HG02840 (cell line): ENCODE measurements around the gene ULK4.
"Not testable (repeated sequence)": the region's sequence is repeated elsewhere in the genome, so short reads cannot be mapped to it uniquely, and the experiment has no call there.

ENCODE experiments used
- ATAC-seq: cut with Tn5 transposase; IDR thresholded peaks from one replicate; pipeline ENCODE4 v1.9.1; 2021; ENCODE audit warnings: mild to moderate bottlenecking, moderate library complexity, moderate number of reproducible peaks; ENCODE audit not compliant: unreplicated experiment, low FRiP score

Gene ULK4

DNA sequence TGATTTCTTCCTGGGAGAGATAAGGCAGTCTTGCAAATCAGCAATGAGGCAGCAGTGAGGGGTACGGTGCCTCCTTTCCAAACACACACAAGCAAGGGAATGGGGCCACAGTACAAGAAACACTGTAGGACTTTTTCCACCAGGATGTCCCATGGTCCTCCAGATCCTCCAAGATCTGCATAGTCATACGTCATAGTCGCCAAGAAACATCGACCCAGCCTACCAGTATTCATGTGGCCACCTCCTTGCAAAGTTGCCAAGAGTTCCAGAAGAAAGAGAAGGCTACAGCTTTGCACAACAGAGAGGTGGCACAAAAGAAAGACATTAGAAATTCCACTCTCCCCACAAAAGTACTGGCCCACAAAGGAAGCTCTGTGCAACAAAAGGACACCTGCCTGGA lies 504.7 kb downstream of the ULK4 start:
- no peak for ATAC-seq

DNA sequence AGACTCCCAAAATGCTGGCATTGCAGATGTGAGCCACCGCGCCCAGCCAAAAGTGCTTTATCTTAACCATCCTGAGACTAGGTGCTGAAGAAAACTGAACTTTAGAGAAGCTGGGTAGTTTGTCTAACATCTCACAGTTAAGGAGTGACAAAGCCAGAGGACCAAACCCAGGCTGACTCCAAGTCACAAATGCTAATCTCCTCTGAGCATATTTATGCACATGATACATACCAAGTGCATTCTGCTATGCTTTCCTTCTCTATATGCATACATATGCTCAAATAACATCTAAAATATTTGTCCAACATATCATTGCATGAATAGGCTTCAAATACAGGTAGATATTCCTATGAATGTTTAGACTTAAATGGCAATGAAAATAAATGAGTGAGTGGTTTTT lies 505.7 kb downstream of the ULK4 start:
- ATAC-seq, result no peak

DNA sequence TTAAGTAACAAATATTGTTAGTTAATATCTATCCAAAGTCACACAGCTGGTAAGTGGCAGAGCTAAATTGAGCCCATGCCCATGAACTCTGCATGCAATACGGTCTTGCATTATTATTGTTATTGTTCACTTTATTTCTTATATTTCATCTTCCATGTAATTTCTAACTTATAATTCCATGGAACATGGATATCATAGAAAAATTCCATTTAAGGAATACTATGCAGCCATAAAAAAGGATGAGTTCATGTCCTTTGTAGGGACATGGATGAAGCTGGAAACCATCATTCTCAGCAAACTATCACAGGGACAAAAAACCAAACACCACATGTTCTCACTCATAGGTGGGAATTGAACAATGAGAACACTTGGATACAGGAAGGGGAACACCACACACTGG lies 508.3 kb downstream of the ULK4 start:
- not testable (repeated sequence) for ATAC-seq

DNA sequence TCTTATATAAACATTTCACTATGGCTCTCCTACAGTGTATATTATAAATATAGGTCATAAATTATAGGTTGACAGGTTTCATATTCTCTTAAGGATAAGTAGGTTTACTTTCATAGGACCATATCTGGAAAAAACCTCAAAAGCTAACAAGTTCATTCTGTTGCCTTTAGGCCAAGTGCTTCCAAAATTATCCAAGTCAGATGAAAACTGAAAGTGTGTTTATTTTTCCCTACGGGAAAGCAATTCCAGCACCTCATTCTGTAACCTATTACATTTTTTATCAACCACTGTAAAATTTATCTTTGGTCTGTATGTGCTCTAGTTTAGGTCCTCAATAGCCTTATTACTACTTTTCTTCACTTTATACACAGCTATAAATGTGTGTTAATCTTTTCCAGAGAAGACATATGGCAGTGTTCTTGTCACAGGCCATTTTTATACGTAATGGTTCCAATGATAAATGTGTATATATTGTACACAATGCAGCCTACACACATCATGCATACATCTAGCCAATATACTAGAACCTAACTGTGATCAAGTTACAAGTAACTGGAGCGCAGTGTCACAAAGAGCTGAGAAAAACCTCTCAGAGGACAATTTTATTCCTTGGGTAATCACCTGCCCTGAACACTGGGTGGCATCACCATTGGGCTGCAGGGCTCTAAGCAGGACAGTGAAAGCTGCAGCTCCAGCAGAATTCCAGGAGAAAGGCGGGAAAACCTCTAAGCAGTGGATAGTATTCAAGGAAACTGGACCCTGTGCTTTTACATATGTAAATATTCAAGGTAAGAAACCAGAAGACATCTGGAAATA lies 511.3 kb downstream of the ULK4 start:
- no peak for ATAC-seq

DNA sequence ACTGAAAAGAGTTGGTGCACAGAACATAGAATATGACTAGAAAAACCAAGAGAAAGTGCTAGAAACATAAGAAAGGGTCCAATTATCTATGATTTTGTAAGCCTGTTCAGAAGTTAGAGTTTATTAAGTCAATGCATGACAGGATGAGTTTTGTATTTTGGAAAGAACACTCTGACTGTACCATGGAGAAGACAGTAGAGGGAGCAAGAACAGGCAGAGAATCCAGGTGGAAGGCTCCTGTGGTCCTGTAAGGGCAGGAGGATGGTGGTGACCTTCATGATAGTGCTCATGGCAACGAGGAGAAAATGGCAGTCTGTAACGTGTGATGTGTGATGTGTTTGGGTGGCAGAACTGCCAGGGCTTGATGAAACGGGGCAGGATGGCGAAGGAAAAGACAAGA lies 513.5 kb downstream of the ULK4 start:
- ATAC-seq, result no peak

DNA sequence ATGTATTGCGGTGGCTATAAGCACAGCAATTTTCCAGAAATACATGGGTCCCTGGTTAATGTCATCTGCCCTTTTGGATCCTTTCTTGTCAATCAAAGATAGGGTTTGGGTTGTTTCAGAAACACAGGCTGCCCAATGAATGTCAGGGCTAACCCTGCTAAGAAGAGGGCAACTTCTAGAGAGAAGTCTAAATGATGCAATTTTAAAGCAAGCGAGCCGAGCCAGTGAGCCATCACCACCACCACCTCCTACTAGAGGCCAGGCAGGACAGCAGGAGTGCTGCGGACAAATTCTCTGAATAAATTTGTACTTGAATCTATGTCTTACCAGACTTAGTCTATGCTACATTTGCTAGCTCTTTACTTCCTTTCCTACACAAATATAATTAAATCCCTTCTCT lies 514.2 kb downstream of the ULK4 start:
- ATAC-seq, result no peak

DNA sequence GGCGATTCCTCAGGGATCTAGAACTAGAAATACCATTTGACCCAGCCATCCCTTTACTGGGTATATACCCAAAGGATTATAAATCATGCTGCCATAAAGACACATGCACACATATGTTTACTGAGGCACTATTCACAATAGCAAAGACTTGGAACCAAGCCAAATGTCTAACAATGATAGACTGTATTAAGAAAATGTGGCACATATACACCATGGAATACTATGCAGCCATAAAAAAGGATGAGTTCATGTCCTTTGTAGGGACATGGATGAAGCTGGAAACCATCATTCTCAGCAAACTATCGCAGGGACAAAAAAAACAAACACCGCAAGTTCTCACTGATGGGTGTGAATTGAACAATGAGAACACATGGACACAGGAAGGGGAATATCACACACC lies 515.6 kb downstream of the ULK4 start:
- ATAC-seq, result not testable (repeated sequence)

DNA sequence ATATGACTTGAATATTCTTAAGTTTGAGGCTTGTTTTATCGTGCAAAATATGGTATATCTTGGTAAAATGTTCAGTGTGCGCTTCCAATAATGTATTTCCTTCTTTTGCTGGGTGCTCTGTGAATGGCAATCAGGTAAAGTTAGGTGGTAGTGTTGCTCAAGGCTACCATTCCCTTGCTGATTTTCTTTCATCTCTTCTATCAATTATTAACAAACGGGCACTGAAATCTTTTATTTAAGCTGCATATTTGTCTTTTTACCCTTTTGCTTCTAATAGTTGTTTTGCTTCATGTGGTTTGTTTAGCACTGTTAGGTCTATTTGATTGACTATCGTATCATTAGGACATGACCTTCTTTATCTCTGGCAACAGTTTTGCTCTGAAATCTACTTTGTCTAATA lies 520.3 kb downstream of the ULK4 start:
- no peak for ATAC-seq

DNA sequence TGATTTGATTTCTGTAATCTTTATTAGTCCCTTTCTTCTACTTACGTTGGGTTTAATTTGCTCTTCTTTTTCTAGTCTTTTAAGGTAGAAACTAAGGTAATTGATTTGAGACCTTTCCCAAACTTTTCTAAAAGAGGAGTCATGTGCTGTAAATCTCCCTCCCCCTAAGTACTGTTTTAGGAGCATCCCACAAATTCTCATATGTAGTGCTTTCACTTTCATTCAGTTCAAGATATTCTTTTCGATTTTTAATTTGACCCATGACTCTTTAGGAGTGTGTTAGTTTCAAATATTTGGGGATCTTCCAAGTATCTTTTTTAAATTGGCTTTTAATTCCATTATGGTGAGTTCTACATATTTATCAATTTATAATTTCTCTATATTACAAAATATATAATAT lies 520.8 kb downstream of the ULK4 start:
- ATAC-seq, result no peak

DNA sequence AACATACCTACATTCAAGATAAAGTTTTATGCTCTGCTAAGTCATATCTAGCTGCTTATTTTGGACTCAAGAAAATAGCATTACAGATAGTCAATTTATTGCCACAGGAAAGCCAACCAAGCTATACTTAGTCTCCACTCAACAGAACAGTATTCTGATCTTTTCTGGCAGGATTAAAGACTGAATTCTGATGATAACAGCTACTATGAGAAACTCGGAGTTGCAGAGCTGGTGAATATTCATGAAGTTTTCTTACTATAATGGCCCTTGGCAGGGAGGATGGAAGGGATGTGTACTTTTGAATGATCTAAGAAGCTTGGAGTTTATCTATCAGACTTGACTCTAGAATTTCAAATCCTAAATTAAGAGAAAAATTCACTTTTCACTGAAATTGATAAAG lies 524.9 kb downstream of the ULK4 start:
- no peak for ATAC-seq

DNA sequence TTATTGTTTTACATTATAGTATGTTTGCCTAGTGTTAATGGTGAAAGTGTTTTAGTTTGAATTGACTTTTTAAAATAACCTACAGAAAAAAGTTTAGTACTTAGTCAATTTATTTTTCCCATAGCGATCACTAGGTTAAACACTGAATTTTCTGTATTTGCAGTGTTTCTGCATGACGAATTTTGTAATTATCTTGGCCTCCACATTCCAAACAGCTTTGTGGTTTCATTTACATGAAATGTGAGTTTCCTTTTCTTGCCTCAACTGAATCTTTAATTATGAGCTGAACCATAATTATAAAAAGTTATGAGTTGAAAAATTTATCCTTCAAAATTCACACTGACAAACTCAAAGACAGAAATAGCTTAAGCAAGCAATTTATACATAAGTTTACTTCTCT lies 527.1 kb downstream of the ULK4 start:
- no peak for ATAC-seq

DNA sequence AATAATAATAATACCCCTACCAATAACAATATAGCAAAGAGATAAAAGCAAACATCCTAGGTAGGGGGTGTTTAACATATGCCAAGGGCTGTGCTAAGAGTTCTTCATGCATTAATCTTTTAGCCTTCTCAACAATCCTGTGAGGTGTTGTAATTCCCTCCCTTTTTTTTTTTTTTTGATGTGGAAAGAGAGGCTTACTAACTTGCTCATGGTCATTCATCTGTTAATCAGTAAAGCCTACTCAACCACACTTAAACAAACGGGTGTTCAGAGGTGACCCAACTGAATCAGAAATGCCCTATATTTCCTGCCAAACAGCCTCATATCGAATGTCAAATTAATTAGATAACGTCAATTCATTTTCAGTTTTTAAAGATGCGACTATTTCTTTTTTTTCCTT lies 530.5 kb downstream of the ULK4 start:
- no peak for ATAC-seq

DNA sequence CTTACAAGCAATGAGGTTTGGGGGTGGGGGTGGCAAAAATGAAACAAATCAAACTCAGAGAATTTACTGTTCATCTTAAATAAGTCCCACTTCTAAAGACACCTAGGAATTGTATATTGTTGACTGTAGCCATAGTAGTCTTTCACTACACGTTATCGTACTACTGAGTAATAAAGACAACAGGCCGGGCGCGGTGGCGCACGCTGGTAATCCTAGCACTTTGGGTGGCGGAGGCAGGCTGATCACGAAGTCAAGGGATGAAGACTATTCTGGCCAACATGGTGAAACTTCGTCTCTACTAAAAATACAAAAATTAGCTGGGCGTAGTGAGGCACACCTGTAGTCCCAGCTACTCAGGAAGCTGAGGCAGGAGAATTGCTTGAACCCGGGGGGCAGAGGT lies 531.0 kb downstream of the ULK4 start:
- no peak for ATAC-seq

DNA sequence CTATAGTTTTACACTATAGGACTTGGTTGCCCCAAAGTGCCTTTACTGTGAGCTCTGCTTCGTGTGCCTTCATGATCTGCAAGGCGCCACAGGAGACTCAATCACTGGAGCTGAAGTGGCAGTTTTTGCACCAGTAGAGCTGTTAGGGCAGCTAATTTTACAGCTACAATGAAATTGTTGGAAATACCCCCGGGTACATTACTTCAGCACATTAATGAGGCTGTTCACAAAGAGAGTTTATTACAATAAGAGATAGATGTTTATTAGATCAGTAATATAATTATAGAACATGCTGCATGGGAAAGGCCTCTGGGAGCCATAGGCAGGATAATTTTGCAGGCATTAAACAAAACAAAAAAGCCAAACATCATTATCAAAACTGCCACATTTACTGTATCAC lies 531.5 kb downstream of the ULK4 start:
- no peak for ATAC-seq

DNA sequence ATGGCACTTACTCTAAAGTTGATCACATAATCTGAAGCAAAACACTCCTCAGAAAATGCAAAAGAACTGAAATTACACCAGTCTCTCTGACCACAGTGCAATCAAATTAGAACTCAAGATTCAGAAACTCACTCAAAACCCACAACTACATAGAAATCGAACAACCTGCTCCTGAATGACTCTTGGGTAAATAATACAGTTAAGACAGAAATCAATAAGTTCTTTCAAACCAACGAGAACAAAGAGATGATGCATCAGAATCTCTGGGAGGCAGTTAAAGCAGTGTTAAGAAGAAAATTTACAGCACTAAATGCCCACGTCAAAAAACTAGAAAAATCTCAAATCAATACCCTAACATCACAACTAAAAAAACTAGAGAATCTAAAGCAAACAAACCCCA lies 535.4 kb downstream of the ULK4 start:
- ATAC-seq, result no peak

DNA sequence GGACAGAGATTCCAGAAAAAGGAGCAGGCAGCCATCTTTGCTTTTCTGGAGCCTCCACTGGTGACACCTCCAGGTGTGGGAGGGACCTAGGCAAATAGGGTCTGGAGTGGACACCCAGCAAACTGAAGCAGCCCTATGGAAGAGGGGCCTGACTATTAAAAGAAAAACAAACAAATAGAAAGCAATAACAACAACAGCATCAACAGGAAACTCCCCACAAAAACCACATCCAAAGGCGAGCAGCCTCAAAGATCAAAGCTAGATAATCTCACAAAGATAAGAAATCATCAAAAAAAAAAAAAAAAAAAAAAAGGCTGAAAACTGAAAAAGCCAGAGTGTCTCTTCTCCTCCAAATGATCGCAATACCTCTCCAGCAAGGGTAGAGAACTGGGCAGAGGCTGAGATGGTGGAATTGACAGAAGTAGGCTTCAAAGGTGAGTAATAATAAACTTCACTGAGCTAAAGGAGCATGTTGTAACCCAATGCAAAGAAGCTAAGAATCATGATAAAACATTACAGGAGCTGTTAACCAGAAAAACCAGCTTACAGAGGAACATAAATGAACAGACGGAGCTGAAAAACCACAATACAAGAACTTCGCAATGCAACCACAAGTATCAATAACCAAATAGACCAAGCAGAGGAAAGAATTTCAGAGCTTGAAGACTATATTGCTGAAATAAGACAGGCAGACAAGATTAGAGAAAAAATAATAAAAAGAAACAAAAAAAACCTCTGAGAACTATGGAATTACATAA lies 537.2 kb downstream of the ULK4 start:
- ATAC-seq, result no peak

DNA sequence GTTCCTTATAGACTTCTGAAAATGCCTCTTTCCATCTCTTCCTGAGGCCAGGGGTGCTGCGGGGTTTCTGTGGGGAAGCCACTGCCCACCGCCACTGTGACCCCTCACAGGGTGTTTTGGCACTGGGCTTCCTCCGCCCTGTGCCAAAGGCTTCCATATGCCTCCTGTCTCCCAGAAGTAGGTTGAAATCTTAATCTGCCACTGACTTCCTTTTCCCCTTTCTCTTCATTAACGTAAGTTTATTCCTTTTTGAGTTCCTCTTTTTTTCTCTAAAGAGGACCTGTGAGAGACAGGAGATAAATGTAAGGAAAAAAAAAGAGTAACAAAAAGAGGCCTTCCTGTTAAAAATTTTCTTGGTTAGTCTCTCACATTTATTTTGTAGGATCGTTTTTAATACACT lies 542.1 kb downstream of the ULK4 start:
- ATAC-seq, result no peak

DNA sequence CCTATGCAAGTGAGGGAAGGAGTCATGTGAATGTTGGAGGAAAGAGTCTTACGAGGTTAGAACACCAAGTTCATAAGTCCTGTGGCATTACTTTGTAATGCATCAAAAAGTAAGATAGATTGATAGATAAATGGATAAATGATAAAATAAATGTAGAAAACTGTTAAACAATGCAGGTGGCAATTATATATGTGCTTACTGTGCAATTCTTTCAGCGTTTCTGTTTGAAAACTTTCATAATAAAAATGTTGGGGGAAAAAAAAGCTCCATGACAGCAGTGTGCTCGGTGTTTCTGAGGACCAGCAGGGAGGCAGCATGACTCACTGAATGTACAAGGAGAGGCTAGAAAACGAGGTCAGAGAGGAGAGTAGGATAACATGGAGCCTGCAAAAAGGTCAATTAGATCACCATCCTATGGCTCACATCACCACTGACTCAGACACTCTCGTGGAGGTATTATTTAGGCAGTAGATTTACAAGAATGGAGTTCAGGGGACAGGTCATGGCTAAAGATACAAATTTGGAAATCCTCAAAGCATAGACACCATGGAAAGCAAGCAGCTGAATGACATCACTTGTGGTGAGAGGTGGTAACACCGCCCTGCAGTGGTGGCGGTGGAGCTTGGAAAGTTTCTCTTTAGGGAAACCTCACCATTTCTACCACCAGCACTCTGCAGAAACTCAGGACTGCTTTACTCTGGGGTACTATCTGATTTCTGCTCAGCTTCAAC lies 542.8 kb downstream of the ULK4 start:
- no peak for ATAC-seq

DNA sequence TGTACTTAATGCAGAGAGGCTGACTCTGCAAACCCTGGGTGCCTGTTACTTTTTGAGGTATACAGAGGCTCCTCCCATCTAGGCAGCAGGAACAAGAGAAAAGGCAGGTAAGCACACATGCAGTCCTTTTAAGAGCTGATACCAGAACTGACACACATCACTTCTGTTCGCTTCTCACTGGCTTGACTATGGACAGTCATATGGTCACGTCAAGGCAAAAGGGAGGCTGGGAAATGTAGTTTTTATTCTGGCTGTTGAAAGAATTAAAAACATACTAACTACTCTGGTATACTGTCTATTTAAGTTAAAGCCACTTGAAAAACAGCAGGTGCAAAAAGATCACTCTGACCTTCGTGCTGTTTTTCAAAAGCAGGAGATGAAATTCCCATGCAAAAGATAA lies 544.3 kb downstream of the ULK4 start:
- ATAC-seq, result no peak

DNA sequence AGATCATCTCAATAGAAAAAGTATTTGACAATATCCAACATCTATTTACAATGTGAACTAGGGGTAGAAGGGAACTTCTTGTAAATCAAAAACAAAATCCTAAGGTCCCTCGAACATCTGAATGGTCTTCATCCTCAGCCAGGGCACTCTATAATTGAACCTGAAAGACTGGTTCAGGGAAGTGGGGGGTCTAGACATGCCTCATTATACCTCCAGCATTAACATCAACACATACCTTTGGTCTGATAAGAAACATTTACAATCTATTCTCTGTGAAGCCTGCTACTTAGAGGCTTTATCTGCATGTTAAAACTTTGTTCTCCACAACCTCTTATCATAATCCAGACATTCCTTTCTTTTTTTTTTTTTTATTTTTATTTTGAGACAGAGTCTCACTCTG lies 550.8 kb downstream of the ULK4 start:
- ATAC-seq, result no peak

DNA sequence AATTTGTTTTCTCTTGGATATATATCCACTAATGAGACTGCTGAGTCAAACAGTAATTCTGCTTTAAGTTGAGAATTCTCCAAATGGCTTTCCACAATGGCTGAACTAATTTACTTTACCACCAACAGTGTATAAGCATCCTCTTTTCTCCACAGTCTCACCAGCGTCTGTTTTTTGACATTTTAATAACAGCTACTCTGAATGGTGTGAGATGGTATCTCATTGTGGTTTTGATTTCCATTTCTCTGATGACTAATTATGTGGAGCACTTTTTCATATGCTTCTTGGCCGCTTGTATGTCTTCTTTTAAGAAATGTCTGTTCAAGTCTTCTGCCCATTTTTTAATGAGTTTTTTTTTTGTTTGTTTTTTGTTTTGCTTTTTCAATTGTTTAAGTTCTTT lies 556.4 kb downstream of the ULK4 start:
- no peak for ATAC-seq
